ENCODE data around the gene PRKCA.

- no peak for TF ChIP-seq POLR2A (IDR thresholded peaks at IDR 0.05; ENCODE audit: low read depth, low read length)
- TF ChIP-seq EZH2 (IDR thresholded peaks at IDR 0.05; ENCODE audit: borderline replicate concordance, low read depth, low read length, severe bottlenecking), result no peak
- no peak for TF ChIP-seq CTCF (IDR thresholded peaks at IDR 0.05; ENCODE audit: extremely low read depth in 1 of 2, insufficient read depth in 1 of 2, low read depth in 1 of 2, low read length in 2 of 2)
- no peak for TF ChIP-seq POLR2AphosphoS5 (IDR thresholded peaks at IDR 0.05; ENCODE audit: insufficient read depth, low read depth, low read length)
- no peak for TF ChIP-seq MAX (IDR thresholded peaks at IDR 0.05; ENCODE audit: insufficient read depth, insufficient read length)
Measured at GRCh38 chr17:66493283-66494019, 191.0 kb downstream of the PRKCA start.

Measured in endothelial cell of umbilical vein (primary cell).